ENCODE measurements around the gene KCP.

KCP gene

DNA sequence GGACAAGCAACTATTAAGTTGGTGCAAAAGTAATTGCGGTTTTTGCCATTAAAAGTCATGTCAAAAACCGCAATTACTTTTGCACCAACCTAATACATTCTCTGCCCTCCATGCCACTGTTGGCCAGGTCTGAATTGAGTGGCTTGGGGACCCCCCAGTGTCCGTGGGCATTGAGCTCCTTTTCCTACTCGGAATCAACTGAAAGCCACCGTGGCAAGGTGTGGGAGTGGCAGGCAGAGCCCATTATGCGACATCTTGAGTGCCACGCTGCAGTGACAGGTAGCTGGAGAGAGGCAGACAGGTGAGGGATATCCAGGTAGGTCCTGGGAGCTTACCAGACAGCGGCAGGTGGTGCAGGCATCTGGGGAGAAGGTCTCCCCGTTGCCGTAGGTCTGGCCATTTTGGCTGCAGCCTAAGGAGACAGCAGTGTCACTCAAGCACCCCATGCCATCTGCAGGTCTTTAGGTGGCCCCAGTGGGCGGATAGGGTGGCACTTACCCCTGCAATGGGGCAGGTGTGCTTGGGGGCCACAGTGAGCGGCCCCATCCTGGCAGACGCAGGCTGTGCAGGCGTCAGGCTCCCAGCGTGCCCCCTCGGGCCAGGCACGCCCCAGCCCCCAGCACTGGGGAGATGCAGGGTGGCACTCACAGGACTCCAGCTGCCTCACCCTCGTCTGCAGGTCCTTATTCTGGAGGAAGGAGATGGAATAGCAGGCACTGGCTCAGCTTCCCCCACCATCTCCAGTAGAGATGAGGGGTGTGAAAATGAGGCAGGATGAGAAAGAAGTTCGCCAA is 3.5 kb downstream of the KCP start:
- ATAC-seq: no peak
- Mint-ChIP-seq H3K4me3 (no peak overlapping the region), H3K9me3 (no peaks in the 10 kb centered on the region), H3K4me1 (peaks cover 21% of the 10 kb centered on the region), H3K36me3 (no peaks in the 10 kb centered on the region), H3K27ac (peak overlapping the region; percentile 4)
- DNase-seq (ENCODE audit: low spot score in 2 of 2): no peak

GRCh38 chr7:128906001-128906765 is 4.3 kb downstream of the KCP start:
- Mint-ChIP-seq H3K27ac (peak overlapping the region; percentile 4), H3K9me3 (no peaks in the 10 kb centered on the region), H3K4me1 (peaks cover 21% of the 10 kb centered on the region), H3K4me3 (no peak overlapping the region), H3K36me3 (no peaks in the 10 kb centered on the region)
- no peak for ATAC-seq
- DNase-seq (ENCODE audit: low spot score in 2 of 2): no peak

DNA sequence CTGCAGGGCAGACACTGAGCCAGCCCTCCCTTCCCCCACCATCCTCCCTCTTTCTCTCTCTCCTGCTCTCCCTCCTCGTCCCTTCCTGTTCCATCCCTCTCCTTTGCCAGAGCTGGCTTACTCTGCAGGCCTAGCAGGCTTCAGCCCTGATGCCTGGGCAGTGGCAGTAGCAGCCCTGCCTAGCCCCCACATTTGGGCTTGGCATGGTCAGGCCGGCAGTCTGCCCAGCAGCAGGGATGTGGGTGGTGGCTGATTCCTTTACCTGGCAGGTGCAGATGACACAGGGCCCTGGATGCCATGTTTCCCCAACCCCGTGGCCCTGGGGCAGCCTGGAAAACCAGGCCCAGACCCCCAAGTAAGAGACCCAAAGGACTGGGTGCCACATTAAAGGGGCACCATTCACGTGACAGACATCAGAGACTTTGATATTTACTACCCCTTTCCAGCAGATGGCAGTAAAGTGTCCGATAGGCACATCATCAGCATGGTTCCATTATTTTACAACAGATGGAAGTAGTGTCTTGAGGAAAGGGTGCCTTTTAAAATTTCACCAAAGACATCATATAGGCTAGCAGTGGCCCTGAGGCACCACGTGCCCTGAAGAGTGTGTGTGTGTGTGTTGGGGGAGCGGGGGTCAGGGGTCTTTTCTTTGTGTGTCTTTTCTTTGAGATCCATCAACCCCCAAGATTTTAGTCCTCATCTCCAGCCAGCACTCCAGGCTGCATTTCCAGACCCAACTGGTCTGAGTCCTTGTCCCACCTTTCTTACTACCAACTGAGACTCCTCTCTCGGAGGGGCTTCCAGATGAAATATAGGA is 5.9 kb downstream of the KCP start:
- H3K4me3 Mint-ChIP-seq: no peak overlapping the region
- no peak overlapping the region for H3K27ac Mint-ChIP-seq
- peaks cover 15% of the 10 kb centered on the region for H3K4me1 Mint-ChIP-seq
- ATAC-seq (peak; percentile 67), DNase-seq (ENCODE audit: low spot score in 2 of 2) (no peak)
- H3K9me3 Mint-ChIP-seq: no peaks in the 10 kb centered on the region
- H3K36me3 Mint-ChIP-seq: no peaks in the 10 kb centered on the region

DNA sequence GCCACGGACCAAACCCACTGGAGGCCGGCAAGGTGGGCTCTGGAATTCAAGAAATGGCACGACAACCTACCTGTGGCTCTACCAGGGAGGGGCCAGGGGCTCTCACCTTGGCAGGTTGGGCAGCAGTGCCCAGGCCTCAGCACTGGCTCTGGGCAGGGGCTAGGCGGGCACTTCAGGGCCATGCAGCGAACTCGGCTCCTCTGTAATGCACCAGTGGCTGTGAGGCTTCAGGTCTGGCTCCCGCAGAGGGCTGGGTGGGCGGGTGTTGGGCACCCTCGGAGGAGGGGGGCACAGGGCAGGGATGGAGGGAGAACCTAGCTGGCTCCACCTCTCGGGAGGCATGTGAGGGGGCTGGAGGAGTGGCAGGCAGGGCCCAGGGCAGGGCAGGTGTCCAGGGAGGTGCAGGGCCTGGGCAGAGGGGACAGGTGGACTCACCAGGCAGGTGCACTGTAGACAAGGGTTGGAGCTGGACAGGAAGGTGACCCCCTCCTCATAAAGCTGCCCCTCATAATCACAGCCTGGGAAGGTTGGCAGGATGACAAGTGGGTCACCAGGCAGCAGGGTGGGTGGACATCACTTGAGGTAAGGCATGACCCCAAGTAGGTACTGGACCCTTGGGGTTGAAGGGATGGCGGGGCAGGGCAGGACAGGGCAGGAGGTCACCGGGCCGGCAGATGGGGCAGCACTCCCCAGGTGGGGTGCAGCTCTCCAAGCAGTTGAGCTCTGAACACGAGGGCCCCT is 6.7 kb downstream of the KCP start:
- Mint-ChIP-seq H3K4me1 (peaks cover 13% of the 10 kb centered on the region), H3K4me3 (no peak overlapping the region), H3K36me3 (no peaks in the 10 kb centered on the region), H3K9me3 (no peaks in the 10 kb centered on the region), H3K27ac (no peak overlapping the region)
- DNase-seq (ENCODE audit: low spot score in 2 of 2): no peak
- no peak for ATAC-seq

GRCh38 chr7:128902761-128903585 is 7.5 kb downstream of the KCP start:
- no peaks in the 10 kb centered on the region for H3K9me3 Mint-ChIP-seq
- no peak for DNase-seq (ENCODE audit: low spot score in 2 of 2)
- H3K27ac Mint-ChIP-seq: no peak overlapping the region
- H3K36me3 Mint-ChIP-seq: no peaks in the 10 kb centered on the region
- ATAC-seq: no peak
- peaks cover 13% of the 10 kb centered on the region for H3K4me1 Mint-ChIP-seq
- H3K4me3 Mint-ChIP-seq: no peak overlapping the region

GRCh38 chr7:128900237-128900636 is 10.3 kb downstream of the KCP start:
- no peaks in the 10 kb centered on the region for H3K36me3 Mint-ChIP-seq
- ATAC-seq: no peak
- H3K4me1 Mint-ChIP-seq: peaks cover 10% of the 10 kb centered on the region
- no peak overlapping the region for H3K4me3 Mint-ChIP-seq
- no peak for DNase-seq (ENCODE audit: low spot score in 2 of 2)
- H3K9me3 Mint-ChIP-seq: no peaks in the 10 kb centered on the region
- no peak overlapping the region for H3K27ac Mint-ChIP-seq

DNA sequence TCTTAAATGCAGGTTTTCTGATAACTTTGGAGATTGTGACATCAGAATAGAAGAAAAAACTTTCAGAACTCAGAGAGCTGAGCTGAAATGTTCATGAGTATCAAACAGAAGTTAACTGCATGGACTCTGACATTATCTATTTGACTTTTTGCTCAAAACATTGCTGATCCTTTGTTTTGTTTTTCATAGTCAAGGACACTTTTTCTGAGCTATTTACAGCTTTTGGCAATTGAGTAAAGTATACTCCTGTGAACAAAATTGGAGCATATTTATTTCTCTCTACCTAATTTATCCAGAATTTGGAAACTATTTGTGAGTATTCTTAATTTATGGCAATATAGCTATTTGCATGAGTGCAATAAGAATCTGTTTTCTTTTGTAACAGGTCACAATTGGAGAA is 11.1 kb downstream of the KCP start:
- Mint-ChIP-seq H3K27ac (no peak overlapping the region), H3K4me3 (no peak overlapping the region), H3K9me3 (no peaks in the 10 kb centered on the region), H3K36me3 (no peaks in the 10 kb centered on the region), H3K4me1 (peaks cover 2% of the 10 kb centered on the region)
- no peak for DNase-seq (ENCODE audit: low spot score in 2 of 2)
- no peak for ATAC-seq

DNA sequence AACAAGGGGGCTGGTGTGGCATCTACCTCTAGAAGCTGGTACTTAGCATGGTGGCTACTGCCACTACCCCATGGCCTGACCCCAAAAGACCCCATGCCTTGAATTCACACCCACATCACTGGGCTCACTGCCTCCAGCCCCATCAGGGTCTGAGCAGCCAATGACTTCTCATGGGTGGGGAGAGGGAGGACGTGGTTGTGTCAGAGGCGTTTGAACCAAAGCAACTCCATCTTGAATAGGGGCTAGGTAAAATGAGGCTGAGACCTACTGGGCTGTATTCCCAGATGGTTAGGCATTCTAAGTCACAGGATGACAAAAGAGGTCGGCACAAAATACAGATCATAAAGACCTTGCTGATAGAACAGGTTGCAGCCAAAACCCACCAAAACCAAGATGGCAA is 15.2 kb downstream of the KCP start:
- Mint-ChIP-seq H3K4me3 (no peak overlapping the region), H3K4me1 (peaks cover under 1% of the 10 kb centered on the region), H3K27ac (no peak overlapping the region), H3K9me3 (no peaks in the 10 kb centered on the region), H3K36me3 (no peaks in the 10 kb centered on the region)
- ATAC-seq (no peak), DNase-seq (ENCODE audit: low spot score in 2 of 2) (no peak)

- H3K4me1 Mint-ChIP-seq: peaks cover 4% of the 10 kb centered on the region
- H3K36me3 Mint-ChIP-seq: no peaks in the 10 kb centered on the region
- no peaks in the 10 kb centered on the region for H3K9me3 Mint-ChIP-seq
- no peak for ATAC-seq
- no peak overlapping the region for H3K4me3 Mint-ChIP-seq
- no peak for DNase-seq (ENCODE audit: low spot score in 2 of 2)
- H3K27ac Mint-ChIP-seq: no peak overlapping the region
Measured at GRCh38 chr7:128894101-128894440, 16.4 kb downstream of the KCP start.

- H3K36me3 Mint-ChIP-seq: no peaks in the 10 kb centered on the region
- no peak for ATAC-seq
- H3K4me3 Mint-ChIP-seq: no peak overlapping the region
- H3K4me1 Mint-ChIP-seq: peaks cover 4% of the 10 kb centered on the region
- no peaks in the 10 kb centered on the region for H3K9me3 Mint-ChIP-seq
- DNase-seq (ENCODE audit: low spot score in 2 of 2): no peak
- H3K27ac Mint-ChIP-seq: no peak overlapping the region
Measured at GRCh38 chr7:128893251-128894100, 17.0 kb downstream of the KCP start.

DNA sequence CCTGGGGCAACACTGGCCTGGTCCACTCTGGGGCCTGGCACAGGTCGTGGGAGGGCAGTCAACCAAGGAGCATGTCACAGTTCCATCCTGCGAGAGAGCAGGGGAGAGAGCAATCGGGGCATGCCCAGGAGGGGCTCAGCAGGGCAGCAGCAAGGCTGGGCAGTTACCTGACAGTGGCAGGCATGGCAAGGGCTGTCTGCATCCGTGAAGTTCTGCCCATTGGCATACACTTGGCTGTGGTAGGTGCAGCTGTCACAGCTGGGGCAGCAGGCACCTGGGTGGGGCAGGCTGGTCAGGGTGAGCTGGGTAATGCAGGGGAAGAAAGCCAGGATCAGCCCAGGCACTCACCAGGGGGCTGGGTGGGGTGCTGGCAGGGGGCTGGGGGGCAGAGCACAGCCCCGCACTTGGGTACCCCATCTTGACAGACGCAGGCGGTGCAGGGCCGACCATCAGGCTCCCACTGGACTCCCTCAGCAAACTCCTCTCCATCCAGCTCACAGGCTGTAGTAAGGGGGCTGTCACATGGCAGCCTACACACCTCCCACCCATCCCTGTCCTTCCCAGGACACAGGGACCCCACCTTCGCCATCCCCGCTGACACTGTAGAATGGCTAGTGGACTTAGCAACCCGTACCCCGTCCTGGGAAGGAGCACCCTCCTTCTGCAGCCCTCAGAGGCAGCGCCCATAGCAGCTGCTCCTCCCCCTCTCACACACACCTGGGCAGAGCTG is 17.8 kb downstream of the KCP start:
- no peak overlapping the region for H3K4me3 Mint-ChIP-seq
- H3K36me3 Mint-ChIP-seq: no peaks in the 10 kb centered on the region
- H3K9me3 Mint-ChIP-seq: no peaks in the 10 kb centered on the region
- no peak for DNase-seq (ENCODE audit: low spot score in 2 of 2)
- no peak overlapping the region for H3K27ac Mint-ChIP-seq
- no peak for ATAC-seq
- H3K4me1 Mint-ChIP-seq: peaks cover 4% of the 10 kb centered on the region

DNA sequence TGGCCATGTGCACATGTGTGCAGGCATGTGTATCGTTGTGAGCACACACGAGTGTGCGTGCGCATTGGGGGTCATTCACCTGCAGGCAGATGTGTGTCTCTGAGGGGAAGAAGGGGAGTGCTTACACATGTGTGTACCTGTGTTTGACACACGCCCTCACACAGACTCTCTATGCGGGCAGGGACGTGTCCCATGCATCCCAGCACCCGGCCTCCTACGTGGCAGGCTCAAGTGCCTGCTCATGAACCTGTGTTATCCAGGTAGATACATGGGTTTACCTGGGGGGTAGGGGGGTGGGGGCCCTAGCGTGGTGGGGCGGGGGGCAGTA is 18.6 kb downstream of the KCP start:
- Mint-ChIP-seq H3K36me3 (no peaks in the 10 kb centered on the region), H3K9me3 (no peaks in the 10 kb centered on the region), H3K4me1 (peaks cover 4% of the 10 kb centered on the region), H3K27ac (no peak overlapping the region), H3K4me3 (no peak overlapping the region)
- no peak for ATAC-seq
- no peak for DNase-seq (ENCODE audit: low spot score in 2 of 2)

DNA sequence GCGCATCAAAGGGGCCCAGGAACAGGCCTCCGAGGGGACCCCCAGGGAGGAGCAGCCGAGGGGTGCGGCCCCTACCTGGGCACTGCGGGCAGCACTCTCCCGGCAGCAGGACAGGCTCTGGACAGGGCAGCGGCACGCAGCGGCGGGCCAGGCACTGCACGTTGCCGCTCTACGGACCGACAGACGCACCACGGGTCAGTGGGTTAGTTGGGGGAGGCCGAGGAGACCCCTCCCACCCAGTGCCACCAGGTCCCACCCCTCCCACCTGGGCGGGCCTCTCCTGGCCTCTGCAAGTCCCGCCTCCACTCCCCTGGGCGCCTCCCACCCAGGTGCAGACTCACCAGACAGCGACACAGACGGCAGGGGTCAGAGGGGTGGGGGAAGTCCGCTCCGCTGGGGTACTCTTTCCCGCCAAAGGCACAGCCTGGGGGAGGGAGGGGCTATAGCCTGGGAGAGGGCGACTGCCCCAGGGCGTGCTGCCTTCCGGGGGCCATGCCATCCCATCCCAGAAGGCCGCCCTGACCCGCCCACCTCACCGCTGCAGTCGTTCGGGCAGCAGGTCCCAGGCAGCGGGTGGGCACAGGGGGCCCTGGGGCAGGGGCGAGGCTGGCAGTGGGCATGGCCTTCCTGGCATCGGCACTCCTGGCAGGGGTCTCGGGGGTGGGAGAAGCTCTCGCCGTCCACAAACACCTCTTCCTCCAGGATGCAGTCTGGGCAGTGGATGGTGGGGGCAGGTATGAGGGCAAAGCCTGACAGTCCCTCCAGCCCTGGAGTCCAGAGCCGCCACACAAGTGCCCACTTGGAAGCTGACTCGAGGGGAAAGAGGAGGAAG is 19.2 kb downstream of the KCP start:
- no peak overlapping the region for H3K4me3 Mint-ChIP-seq
- peak; percentile 14 for ATAC-seq
- H3K27ac Mint-ChIP-seq: no peak overlapping the region
- no peak for DNase-seq (ENCODE audit: low spot score in 2 of 2)
- H3K36me3 Mint-ChIP-seq: no peaks in the 10 kb centered on the region
- H3K9me3 Mint-ChIP-seq: no peaks in the 10 kb centered on the region
- peaks cover 4% of the 10 kb centered on the region for H3K4me1 Mint-ChIP-seq

Data from stimulated activated effector memory CD8-positive, alpha-beta T cell treated with anti-CD3 and anti-CD28 coated beads, Interleukin-12 subunit alpha, Interleukin-12 subunit beta, amount 100 ng/mL, for 72 hours (primary cell).